Suppressor macrophage treated with lipopolysaccharide for 1 hour (primary cell): ENCODE results near the gene C11orf42.
"Not testable (repeated sequence)": the region's sequence is repeated elsewhere in the genome, so short reads cannot be mapped to it uniquely, and the experiment has no call there.

Experiments
- DNase-seq, 3 donors: peaks; one replicate each; pipeline ENCODE4 v3.0.0-alpha.2; 2020 to 2022

Gene C11orf42

GRCh38 chr11:6223854-6224253 is 18.5 kb downstream of the C11orf42 start:
- DNase-seq = no peak

- DNase-seq = no peak
Measured at GRCh38 chr11:6224421-6224820, 19.1 kb downstream of the C11orf42 start.

GRCh38 chr11:6225024-6225423 is 19.7 kb downstream of the C11orf42 start:
- DNase-seq = no peak

GRCh38 chr11:6225896-6226295 is 20.5 kb downstream of the C11orf42 start:
- peak; percentile 34 to 42 (median 36) for DNase-seq

GRCh38 chr11:6228520-6228919 is 23.2 kb downstream of the C11orf42 start:
- DNase-seq = no peak

- DNase-seq = no peak
Measured at GRCh38 chr11:6229911-6230310, 24.6 kb downstream of the C11orf42 start.

- DNase-seq = peak in 1 of 3 donors; percentile 13
Measured at GRCh38 chr11:6232899-6233298, 27.5 kb downstream of the C11orf42 start.

GRCh38 chr11:6233984-6234386 is 28.6 kb downstream of the C11orf42 start:
- DNase-seq = no peak

- peak; percentile 99 to 100 (median 100) for DNase-seq
Measured at GRCh38 chr11:6234387-6235107, 29.2 kb downstream of the C11orf42 start, which contains the start of gene FHIP1B. TSS of gene FHIP1B (minus strand) at chr11:6234636. CDS start at chr11:6224516, 10,120 bp downstream.

- peak; percentile 73 to 86 (median 74) for DNase-seq
Measured at GRCh38 chr11:6237266-6237665, 31.9 kb downstream of the C11orf42 start.

GRCh38 chr11:6237761-6238302 is 32.5 kb downstream of the C11orf42 start:
- no peak for DNase-seq

- no peak for DNase-seq
Measured at GRCh38 chr11:6238902-6239301, 33.5 kb downstream of the C11orf42 start, which contains the start of gene CNGA4. TSS of gene CNGA4 (plus strand) at chr11:6239089. CDS start at chr11:6239207, 118 bp downstream.

- DNase-seq = no peak
Measured at GRCh38 chr11:6240139-6240538, 34.8 kb downstream of the C11orf42 start.

- DNase-seq = peak; percentile 47 to 65 (median 50)
Measured at GRCh38 chr11:6240781-6241180, 35.4 kb downstream of the C11orf42 start.

GRCh38 chr11:6241316-6241715 is 36.0 kb downstream of the C11orf42 start:
- DNase-seq = no peak

- DNase-seq = no peak
Measured at GRCh38 chr11:6245536-6245935, 40.2 kb downstream of the C11orf42 start.

- DNase-seq = peak in 2 of 3 donors; percentile 31 to 41
Measured at GRCh38 chr11:6248248-6248647, 42.9 kb downstream of the C11orf42 start.

GRCh38 chr11:6248897-6249296 is 43.5 kb downstream of the C11orf42 start:
- DNase-seq = not testable (repeated sequence)

- peak; percentile 38 to 47 (median 43) for DNase-seq
Measured at GRCh38 chr11:6249770-6250555, 44.6 kb downstream of the C11orf42 start.

- peak; percentile 52 to 74 (median 64) for DNase-seq
Measured at GRCh38 chr11:6251120-6251733, 45.9 kb downstream of the C11orf42 start.

- no peak for DNase-seq
Measured at GRCh38 chr11:6251990-6252473, 46.7 kb downstream of the C11orf42 start.

GRCh38 chr11:6253197-6253596 is 47.8 kb downstream of the C11orf42 start:
- DNase-seq = no peak

GRCh38 chr11:6258141-6258540 is 52.8 kb downstream of the C11orf42 start:
- no peak for DNase-seq
